Ishikawa (cell line): Measurements from ENCODE around the gene CHTF18.

Source experiments
- CEBPB ChIP-seq: IDR thresholded peaks from 2 replicates; pipeline ENCODE4 v1.6.1; 2012
- CREB1 ChIP-seq: IDR thresholded peaks from 2 replicates; pipeline ENCODE4 v1.6.1; 2012; ENCODE audit warnings: low read depth
- EGR1 ChIP-seq: IDR thresholded peaks from 2 replicates; pipeline ENCODE4 v1.6.1; 2012
- EP300 ChIP-seq: IDR thresholded peaks from 2 replicates; pipeline ENCODE4 v1.6.1; 2012; ENCODE audit warnings: borderline replicate concordance
- MAX ChIP-seq: IDR thresholded peaks from 2 replicates; pipeline ENCODE4 v1.6.1; 2012
- REST ChIP-seq: IDR thresholded peaks from 2 replicates; pipeline ENCODE4 v1.6.1; 2012; ENCODE audit warnings: low read depth, mild to moderate bottlenecking
- TAF1 ChIP-seq: IDR thresholded peaks from 2 replicates; pipeline ENCODE4 v1.6.1; 2012; ENCODE audit warnings: low read depth, mild to moderate bottlenecking
- TCF12 ChIP-seq: IDR thresholded peaks from 2 replicates; pipeline ENCODE4 v1.6.1; 2012; ENCODE audit warnings: low read depth
- TEAD4 ChIP-seq: IDR thresholded peaks from 2 replicates; pipeline ENCODE4 v1.6.1; 2012
- YY1 ChIP-seq: IDR thresholded peaks from 2 replicates; pipeline ENCODE4 v1.6.1; 2012; ENCODE audit warnings: low read depth

DNA sequence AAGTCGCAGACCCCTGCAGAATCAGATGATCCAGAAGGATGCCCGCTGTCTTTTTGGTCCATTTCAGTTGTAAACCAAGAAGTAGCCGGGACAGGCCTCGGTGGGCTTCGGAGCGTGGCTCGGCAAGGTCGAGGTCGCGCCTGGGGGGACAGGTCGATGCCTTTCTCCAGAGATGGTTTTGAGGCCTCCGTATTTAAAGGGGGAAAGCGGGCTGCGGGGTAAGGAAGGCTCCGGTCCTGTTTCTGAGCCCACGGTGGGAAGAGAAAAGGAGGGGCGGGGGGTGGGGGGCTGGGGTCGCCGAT lies 19.6 kb downstream of the CHTF18 start:
- no peak for TF ChIP-seq TEAD4
- no peak for TF ChIP-seq YY1
- TF ChIP-seq EP300: no peak
- no peak for TF ChIP-seq MAX
- TF ChIP-seq TAF1: no peak
- no peak for TF ChIP-seq TCF12
- no peak for TF ChIP-seq REST
- no peak for TF ChIP-seq EGR1
- TF ChIP-seq CREB1: no peak
- TF ChIP-seq CEBPB: no peak
